GM13976 (cell line): ENCODE results near the gene B4GALNT1.
A peak's percentile ranks its signal among the peaks of the same experiment; 100 is the strongest.

Experiments used
- DNase-seq: peaks from one replicate; pipeline ENCODE4 v3.0.0; 2012; ENCODE audit warnings: low spot score
- in situ Hi-C: fragments of 300-500 bp; cut with MboI; formaldehyde crosslinking; loops from one replicate; pipeline ENCODE4 v1.12.0; 2022; ENCODE audit warnings: low sequenced_read_pairs, mixed read lengths, inconsistent platforms; ENCODE audit not compliant: unreplicated experiment
- TF ChIP-seq, protein P1 (sequence below): IDR thresholded peaks from 2 replicates; pipeline ENCODE4 v1.5.1; 2012; ENCODE audit warnings: borderline replicate concordance, mild to moderate bottlenecking; ENCODE audit not compliant: insufficient read depth; ENCODE audit errors: extremely low read depth, missing control alignments, control extremely low read depth

The B4GALNT1 gene

DNA sequence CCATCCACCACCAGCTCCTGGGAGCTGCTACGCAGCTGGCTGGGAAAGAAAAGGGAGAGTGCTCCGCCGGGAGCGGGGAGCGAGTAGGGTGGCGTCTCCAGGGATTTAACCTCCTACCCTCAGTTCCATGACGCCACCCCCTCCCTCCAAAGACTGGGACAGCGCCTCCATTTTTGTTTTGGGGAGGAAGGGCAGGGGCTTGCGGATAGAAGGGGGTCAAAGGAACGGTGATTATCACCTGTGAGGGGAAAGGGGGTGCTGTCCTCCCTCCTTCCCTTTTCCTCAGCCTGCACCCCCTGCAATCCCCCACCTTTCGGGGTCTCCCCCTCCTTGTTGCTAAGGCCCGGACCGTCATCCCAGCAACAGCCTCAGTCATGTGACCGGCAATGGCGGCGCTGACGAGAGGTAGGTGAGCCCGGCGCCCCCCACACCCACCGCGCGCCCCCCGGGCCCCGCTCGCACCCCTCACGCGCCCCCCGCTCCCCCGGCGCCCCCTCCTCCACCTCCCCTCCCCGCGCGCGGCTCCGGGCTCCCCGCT is 28.5 kb downstream of the B4GALNT1 start, which contains the start of gene DTX3:
DTX3 (plus strand) TSS at position 371 of the 538 bp plus-strand sequence. CDS start 1,694 bp downstream, outside the sequence.
- TF ChIP-seq, protein P1, sequence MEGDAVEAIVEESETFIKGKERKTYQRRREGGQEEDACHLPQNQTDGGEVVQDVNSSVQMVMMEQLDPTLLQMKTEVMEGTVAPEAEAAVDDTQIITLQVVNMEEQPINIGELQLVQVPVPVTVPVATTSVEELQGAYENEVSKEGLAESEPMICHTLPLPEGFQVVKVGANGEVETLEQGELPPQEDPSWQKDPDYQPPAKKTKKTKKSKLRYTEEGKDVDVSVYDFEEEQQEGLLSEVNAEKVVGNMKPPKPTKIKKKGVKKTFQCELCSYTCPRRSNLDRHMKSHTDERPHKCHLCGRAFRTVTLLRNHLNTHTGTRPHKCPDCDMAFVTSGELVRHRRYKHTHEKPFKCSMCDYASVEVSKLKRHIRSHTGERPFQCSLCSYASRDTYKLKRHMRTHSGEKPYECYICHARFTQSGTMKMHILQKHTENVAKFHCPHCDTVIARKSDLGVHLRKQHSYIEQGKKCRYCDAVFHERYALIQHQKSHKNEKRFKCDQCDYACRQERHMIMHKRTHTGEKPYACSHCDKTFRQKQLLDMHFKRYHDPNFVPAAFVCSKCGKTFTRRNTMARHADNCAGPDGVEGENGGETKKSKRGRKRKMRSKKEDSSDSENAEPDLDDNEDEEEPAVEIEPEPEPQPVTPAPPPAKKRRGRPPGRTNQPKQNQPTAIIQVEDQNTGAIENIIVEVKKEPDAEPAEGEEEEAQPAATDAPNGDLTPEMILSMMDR, result no peak
- DNase-seq, result peak; percentile 78
- in situ Hi-C loops, result no loop called here

DNA sequence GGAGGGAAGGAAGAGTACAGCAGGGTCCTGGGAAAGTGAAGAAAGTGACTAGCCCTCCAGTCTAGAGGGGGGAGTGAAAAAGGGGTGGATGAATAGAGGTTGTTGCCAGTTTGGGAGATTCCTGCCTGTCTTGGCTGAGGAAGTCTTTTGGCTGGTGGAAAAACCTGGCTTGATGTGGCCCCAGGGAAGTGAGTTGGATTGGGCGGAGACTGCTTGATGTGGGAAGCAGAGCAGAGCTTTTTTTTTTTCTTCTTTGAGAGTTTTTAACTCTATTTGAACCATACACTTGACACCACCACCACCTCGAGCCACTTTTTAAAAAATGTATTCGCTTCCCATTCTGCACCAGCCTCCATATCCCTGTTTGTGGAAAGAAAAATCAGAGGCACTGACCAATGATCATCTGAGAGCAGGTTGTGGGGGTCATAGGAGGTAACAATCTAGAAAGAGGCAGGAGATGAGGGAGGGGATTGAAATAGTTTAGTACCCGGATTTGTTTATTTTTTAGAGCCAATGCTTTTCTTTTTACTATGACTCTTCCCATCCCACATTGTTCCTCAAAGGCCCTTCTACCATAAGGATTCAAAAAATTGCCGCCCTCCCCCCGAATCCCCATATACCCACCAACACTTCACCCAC is 29.1 kb downstream of the B4GALNT1 start:
- DNase-seq, result no peak
- TF ChIP-seq, protein P1, result no peak
- in situ Hi-C loops, result no loop called here

DNA sequence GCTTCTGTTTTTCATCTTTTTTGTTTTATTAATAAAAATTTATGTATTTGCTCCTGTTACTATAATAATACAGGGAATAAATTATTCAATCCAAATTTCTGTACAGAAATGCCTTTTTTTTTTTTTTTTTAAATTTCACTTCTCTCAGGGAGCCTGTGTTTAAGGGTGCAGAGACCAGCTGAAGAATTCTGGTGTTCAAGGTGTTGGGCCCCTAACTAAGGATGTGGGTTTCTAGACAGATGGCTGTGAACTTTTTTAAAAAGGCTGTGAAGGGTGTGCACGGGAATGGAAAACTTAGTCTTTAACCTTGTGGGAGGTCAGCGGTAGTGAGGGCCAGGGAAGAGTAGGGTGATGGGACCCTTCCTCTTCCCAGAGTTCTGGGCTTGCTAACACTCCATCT is 29.7 kb downstream of the B4GALNT1 start:
- no peak for DNase-seq
- TF ChIP-seq, protein P1, result no peak
- in situ Hi-C loops, result no loop called here

DNA sequence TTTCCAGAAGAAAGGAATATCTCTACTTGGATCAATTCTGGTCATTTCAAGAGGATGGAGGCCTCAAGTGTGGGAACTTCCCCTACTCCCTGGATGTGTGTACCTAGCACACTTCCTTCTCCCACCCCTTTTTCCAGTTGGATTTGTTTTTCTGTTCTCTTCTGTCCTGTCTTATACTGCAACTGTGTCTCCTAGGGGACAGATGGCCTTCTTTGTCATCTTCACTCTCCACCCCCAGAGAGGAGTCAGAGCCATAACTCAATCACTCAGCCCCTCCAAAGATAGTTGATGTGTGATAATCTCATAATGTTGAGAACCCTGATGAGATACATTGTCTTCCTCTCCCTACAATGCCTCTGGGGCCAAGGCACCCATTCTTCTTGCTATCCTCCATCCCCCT is 30.5 kb downstream of the B4GALNT1 start:
- TF ChIP-seq, protein P1, result no peak
- in situ Hi-C loops, result no loop called here
- DNase-seq, result no peak

DNA sequence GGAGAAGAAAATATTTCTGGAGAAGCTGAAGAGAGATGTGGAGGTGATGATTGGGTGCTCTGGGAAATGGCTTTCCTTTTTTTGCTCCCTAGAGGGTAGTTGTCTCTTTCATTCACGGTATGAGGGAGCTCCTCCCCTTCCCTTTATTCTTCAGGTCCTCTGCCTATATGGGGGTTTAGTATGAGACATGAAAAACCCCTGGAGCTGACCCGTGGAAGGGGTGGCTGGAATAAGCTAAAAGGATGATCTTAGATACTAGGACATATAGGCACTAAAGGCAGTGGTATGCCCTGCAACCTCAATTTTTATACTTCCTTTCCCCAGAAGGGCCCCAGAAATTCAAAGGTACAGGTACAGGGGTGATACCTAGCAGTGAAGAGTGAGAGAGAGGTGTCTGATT is 32.6 kb downstream of the B4GALNT1 start:
- no peak for DNase-seq
- in situ Hi-C loops, result no loop called here
- TF ChIP-seq, protein P1, result no peak

DNA sequence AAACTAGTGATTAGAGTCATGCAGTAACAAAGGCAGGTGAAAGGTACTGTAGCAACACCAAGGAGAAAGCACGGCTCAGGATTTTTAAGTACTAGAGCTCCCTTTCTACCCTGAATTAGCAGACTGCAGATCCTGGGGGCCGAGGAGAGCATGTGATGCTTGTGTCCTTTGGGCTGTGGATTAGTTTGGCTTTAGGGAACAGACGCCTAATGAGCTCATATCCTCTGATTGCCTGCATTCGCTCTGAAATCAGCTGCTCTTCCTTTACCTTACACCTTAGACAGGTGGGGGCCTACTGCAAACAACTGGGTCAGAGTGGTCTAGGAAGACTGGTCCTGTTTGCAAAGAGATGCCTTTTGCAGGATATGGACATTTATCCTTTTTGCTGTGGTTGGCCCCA is 39.8 kb downstream of the B4GALNT1 start:
- TF ChIP-seq, protein P1, result no peak
- in situ Hi-C loops, result no loop called here
- DNase-seq, result no peak
